NCI-H1105 (cell line): Measurements from ENCODE around the gene CTNND2.
"Not testable (repeated sequence)": the region's sequence is repeated elsewhere in the genome, so short reads cannot be mapped to it uniquely, and the experiment has no call there.

Source experiments
- DNase-seq: peaks from one replicate; lab custom pipeline; 2025; lab: John Stamatoyannopoulos, UW

The CTNND2 gene

DNA sequence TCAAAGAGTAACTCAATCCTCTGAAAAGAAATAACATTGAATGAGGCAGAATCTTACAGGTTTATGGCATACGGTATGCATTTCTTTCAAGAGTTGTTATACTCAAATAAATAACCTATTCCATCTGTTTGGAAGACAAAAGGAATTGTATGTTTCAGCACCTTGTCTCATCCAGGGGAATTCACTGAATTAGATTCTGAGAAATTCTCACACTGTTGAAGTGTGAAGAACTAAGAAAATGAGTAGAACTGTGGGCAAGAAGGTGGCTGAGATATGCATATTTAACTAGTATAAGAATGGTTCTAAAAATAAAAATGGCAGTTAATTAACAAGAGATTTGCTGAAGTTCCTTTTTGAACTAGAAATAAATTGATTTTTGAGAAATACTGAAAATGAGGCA is 863.9 kb downstream of the CTNND2 start:
- DNase-seq, result no peak

DNA sequence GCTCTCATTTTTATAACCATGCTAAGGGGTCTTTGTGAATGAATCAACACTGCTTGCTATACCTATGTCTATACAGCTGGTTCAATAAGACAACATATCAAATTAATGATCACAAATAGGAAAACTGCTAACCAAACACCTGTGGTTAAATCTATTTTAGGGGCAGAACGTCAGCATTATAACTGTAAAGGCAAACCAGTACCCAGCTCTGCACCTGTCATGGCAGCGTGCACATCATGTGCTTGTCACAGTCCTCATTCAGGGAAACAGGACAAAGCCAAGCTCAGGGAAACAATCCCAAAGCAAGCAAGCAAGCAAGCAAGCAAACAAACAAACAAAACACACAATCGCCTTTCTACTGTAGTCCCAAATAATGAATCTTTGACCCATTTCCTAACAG is 865.5 kb downstream of the CTNND2 start:
- no peak for DNase-seq

DNA sequence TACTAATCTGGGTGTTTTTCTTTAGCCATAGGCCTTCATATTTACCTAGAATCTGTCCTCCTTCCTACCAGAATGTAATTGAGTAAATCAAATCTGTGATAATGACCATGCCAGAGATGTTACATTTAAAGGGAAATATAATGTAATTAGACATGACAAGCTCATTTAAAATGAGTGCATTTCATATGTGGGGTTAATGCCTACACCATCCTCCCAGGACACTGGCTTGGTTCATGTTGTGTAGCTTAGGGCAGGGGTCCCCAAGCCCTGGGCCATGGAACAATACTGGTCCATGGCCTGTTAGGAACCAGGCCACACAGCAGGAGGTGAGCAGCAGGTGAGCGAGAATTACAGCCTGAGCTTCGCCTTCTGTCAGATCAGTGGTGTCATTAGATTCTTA is 866.3 kb downstream of the CTNND2 start:
- DNase-seq, result no peak

DNA sequence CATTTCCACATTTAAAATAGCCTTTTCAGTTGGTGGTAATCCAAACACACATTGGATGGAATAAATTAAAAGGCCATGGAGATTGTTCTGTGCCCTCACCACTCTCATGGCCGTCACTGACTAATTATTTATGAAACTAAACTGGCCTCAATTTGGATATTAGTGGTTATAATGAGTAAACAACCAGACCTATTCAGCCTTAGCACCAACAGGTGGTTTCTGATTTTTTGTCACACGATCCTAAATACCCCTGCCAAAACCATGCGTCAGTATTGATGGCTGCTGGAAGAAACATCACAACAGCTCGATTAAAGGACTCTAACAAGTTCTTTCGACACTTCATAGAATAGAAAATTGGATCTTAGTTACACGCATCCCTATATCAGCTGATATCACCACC is 867.2 kb downstream of the CTNND2 start:
- no peak for DNase-seq

DNA sequence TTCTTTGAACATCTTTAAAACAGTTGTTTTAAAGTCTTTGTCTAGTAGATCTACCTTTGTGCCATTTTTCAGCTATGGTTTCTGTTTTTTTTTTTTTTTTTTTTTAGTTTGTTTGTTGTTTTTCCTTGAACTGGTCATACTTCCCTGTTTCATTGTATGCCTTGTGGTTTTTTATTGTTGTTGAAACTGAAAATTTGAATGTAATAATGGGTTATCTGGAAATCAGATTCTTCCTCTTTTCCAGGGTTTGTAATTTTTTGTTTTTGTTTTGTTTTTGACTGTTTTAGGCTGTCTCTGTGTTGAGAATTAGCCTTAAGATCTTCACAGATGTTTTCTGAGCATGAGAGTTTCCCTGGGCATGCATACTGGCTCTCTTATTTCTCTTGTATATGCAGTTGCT is 873.6 kb downstream of the CTNND2 start:
- DNase-seq, result no peak

DNA sequence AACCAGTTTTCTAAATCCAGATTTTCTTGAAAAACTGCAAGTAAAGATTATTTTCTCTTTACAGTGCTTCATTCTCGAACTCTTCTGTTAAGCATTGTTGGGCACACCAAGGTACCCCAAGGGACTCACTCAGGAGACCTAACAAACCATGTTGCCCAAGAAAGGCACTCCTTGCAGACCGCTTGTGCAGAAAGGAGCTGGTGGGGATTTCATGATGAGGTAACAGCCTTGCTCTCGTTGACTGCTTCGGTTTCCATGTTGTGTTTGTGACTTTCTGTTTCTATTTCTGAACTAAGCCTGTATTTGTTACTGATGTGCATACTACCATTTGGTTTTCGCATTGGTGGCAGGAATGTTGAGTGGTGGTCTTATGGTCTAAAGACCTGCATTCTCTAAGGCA is 876.6 kb downstream of the CTNND2 start:
- no peak for DNase-seq

DNA sequence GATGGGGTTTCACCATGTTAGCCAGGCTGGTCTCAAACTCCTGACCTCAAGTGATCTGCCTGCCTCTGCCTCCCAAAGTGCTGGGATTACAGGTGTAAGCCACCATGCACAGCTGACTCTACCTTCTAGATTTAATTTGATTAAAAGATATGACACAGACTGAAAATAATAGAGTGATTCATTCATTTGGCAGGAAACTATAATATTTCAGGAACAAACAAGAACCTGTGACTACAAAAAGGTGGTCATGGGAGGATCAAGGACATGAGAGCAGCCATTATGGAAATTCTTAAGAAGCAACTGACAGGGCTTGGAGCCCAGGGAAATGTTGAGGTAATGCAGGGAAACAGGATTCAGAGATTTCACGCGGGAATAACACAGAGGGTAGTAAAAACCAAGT is 877.7 kb downstream of the CTNND2 start:
- DNase-seq, result no peak

DNA sequence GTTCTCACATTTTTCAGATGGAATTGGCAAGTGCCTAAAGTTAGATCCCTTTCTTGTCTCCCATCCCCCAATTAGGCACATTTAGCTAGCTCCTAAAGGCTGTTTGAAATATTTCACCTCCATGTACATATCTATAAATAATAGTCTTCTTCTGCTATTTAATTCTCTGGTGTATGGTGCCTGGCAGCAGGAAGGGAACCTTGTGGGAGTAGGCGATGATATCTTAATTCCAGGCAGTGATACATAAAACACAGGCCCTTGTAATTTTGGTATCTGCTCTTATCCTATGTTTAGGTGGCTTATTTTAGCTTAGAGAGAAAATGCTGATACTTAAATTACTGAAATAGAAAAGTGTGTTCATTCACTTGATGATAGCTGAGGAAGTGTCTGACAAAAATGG is 880.3 kb downstream of the CTNND2 start:
- no peak for DNase-seq

DNA sequence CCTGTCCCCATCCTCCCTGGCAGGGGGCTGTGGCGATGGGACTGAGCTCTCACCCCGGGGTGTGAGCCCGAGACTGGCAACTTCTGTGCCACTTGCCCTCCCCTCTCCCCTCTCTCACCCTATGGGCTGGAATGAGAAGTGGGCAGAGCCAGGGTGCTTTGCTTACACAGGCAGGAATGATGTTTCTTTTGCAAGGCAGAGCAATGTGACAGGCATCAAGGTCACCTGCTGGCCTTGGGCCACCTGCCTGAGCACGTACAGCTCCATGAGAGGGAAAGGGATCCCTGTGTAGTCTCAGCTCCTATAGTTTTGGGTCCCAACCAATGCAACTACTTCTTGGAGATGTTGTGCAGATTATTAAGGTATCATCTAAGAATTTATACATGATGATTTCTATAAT is 890.5 kb downstream of the CTNND2 start:
- DNase-seq, result no peak

DNA sequence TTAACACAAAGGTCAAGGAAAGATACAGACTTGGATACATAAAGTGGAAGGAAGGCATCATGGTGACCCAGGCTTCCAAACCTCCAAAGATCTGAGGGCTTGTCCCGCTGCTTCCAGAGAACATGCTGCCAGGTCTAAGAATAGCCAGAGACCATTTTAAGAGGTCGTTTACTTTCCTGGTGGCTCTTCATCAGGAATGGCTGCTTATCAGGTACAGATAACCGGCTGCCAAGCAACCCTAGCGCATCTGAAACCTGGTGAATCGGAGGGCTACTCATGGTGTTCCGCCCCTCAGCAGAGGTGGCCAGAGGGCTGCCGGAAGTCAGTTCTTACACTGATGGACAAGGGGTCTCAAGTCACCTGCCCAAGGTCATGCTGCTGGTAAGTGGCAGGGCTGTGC is 892.0 kb downstream of the CTNND2 start:
- no peak for DNase-seq

DNA sequence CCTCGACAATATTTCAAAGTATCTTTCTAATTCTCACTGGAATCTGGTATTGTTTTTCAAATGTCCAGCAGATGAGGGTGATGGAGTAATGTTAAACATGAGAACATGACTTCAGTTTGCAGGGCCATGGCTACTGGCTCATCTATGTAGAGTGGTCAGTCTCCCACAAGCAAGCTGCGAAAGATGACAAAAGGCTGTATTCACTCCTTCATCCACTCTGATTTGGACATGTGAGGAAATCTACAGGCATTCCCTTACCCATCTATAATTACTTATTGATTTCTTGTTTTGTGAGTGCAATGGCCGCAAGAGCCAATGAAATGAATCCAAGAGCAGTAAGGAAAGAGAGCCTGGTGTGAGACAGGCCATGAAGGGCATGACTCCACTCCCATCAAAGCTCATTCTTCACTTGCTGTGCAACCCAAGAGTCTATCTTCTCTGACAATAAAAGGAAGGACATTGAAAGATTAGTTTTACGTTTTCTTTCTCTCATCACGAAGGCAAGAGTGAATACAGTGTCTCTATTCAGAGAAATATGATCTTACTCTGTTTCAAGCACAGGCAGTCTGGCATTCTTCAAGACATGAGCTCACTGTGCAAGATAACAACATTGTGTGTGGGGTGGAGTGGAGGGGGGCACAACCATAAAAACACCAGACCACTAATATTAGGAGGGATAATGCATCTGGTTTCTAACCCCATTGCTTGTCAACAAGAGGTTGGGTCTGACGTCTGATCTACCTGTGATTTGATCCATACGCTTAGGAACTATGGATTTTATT is 893.6 kb downstream of the CTNND2 start:
- no peak for DNase-seq

DNA sequence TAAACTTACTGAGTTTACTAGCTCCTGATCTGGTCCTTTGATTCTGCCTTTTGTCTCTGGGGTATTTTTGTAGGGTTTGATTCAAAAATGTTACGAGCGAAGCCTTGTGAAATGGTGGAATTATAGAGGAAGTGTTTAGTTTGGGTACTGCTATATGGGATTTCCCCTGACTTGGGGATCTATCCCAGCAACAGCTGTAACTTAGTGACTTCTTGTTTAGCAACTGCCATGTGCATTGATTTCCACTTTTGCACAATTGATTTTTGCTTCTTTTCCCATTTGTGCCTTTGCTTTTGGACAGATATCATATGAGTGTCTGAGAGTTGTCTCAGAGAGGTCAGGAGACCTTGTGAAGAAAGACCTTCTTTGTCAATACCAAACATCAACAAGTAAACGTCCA is 894.7 kb downstream of the CTNND2 start:
- DNase-seq, result no peak

DNA sequence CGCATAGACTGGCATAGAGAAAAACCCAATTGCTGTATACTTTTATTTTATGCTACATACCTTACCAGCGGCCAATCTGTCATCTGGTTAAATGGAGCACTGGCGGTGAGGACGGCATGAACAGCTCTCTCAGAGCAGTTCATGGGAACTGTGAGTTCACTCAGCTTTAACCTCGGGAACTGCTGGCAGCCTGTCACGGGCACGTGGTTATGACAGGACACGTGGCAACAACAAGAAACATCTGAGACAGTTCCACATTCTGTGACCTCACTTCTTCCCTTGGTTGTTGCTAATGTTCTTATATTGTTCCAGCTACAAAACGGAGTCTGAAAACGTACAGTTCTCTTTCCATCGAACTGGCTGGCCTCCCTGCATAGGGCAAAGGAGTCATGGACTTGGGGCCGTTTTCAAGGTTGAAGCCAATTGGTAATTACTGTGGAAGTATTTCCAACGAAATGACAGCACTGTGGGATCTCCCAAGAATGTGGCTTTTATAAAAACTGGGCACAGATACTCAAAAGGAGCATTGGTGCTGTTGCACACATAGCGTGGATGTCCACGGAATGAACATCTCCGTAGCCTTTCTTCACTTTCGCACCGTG is 896.9 kb downstream of the CTNND2 start:
- DNase-seq, result no peak

DNA sequence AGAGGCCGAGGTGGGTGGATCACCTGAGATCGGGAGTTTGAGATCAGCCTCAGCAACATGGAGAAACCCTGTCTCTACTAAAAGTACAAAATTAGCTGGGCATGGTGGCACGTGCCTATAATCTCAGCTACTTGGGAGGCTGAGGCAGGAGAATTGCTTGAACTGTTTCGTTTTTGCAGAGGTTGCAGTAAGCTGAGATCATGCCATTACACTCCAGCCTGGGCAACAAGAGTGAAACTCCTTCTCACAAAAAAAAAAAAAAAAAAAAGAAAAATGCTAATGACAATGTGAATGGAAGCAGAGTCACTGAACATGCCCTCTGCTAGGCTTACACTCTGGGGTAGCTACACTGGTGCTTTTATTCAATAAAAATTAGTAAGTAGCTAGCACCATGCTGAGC is 899.7 kb downstream of the CTNND2 start:
- not testable (repeated sequence) for DNase-seq

DNA sequence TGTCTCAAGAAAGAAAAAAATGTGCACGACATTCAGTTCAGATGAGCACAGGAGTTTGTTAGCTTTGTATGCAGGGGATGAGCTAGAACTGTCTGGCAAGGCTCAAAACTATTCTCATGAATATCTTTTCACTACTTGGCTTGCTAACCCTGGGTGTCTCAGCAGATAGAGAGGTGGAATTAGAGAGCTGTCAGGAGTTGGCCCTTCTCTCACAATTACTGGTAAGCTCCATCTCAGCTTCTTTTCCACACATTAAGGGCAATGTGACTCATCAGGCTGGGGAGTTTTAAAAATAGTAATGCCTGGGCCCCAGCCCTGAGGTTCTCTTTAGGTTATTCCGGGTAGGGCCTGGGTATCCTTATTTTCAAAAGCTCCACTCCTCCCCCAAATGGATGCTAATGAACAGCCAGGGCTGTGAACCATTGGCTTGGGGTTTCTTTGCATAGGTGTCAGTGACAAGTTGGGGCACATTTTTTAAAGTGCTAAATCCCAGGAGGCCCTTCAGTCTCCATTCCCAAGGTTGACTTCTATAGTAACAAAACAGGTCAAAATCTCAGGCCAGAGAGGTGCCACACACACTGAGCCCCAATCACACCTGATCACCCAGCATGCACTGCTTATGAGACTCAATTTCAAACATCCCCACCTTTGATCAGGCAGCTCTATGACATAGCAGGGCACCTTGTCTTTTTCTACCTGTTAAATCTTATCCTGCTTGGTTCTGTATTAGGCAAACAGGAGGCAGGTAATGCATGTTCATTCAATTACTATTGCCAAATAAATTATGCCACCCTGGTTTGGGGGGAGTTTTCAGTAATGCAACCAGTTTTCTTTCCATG is 903.5 kb downstream of the CTNND2 start:
- DNase-seq, result no peak

DNA sequence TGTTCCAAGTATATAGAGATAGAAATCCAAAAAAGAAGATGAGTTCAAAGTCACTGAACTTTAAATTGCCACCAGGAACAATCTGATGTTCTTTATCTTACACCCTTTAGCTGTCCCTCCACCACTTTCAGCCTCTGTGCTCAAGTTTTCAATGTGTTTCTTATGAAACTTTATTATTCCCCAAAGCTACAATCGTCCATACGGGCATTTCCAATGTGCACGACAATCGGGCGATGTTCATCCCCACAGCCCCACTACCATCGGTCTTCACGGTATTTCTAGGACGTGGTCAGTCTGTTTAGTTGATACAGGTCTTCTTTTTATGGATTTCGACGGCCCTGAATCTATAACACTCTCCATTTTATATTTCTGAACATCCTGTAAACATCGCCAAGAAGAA is 904.5 kb downstream of the CTNND2 start:
- DNase-seq, result no peak

DNA sequence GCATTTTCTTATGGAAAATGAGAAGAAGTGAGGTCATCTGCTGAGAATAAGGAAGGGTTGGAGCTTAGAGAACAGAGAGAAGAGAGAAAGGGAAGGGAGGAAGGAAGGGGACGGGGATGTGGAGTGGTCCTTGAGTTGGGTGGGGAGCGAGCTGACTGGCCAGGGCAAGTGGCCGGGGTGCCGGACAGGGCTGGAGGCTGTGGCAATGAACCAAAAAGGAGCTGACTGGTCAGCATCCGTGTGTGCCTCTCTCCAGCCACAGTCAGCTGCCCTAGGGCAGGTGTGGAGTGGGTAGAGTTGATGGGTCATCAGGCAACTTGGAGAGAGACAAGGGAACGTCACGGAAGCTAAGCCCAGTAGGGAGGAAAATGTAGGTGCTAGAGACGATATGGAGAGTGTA is 908.4 kb downstream of the CTNND2 start:
- no peak for DNase-seq

DNA sequence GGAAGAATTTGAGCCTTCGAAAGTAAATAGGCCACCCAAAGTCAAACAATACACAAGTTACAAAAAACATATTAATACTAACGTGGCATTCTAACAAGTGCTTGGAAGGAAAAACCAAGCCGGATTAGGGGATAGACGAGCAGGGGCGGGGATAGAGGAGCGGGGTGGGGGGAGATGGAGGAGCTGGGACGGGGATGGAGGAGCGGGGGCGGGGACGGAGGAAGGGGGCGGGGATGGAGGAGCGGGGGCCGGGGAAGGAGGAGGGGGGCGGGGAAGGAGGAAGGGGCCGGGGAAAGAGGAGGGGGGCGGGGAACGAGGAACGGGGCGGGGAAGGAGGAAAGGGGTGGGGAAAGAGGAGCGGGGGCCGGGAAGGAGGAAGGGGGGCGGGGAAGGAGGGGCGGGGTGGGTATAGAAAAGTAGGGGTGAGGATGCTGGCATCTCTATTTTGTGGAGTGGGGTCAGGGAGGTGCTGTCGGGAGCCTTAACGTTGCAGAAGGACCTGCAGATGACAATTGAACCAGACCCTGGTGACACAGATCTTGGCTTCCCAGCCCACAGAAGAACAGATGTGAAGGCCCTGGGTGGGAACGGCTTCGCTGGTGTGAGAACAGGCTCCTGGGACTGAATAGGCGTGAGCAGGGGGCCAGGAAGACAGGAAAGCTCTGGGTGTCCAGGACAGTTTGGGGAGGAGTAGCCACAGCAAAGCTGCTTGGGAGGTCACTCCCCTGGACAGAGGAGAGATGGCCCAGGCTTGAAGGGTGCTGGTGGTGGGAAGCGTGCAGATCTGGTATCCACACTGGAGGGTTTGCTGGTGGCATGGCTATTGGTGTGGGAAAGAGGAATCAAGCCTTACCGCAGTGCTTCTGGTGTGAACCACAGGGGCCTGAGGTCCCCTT is 909.9 kb downstream of the CTNND2 start:
- no peak for DNase-seq

DNA sequence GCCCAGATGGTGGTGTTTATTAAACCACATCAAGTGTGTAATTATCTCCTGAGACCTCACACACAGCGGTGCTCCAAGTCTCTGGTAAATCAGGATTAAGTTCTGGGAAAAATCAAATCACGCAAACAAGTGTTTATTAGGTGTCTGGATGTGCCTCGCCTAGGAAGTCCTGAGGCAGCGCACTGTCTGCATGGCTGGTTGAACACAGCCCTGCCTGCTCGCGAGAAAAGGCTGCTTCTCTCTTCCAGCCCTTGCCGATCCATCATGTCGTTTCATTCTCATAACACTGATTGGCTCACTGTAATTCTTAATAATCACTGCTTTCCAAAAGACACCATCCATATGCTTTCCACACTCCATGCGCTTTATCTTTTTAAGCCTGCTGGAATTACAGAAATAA is 913.6 kb downstream of the CTNND2 start:
- DNase-seq, result no peak

DNA sequence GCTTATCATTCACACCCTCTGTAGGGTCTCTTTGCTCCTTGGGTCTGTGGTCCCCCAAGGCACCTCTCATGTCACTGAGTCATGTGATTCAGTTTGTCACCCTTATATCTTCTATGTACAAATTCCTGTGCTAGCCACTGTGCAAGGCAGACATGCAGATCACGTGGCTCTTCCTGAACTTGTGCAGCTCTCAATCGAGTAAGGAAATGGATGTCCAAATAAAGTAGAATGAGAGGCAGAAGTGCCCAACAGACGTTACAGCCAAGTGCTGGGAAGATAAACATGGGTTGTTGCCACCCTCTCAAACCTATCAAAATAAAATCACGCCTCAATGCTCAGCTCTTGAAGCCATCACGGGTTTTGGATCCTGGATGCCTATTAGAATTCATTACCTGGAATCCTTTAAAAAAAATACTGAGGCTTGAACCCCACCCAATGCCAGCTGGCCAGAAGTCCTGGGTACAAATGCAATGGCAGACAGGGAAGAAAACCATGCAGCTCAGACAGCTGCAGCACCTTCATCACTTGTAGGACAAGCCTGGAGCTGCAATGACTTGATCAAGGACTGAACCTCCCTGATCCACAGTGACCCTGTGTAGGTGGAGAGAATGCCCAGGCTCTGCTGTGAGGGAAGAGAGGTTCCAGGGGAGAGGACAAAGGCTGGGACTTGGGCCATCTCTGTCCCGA is 914.5 kb downstream of the CTNND2 start:
- DNase-seq, result no peak

DNA sequence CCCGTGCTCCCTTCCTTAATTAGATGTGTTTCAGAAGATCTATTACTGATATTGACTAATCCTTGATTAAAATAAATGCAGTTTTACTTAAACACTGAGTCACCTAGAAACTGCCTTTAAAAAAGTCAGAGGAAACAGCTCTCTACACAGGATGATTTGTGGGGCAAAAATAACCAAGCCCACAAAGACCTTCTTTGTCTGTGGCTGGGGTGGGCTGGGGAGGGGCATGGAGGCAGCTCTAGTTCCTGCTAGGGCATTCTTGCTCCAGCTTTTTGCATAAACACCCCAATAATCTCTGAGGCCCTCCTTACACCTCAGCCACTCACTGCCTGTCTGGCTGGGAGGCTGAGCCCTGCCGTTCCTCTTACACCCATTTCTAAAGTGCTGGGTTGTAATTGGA is 915.6 kb downstream of the CTNND2 start:
- DNase-seq, result no peak
